ENCODE results near the gene HMG20B.
A peak's percentile ranks its signal among the peaks of the same experiment; 100 is the strongest.

HMG20B gene

GRCh38 chr19:3626473-3627350 is 54.0 kb downstream of the HMG20B start, which contains the start of gene CACTIN:
Gene CACTIN, minus strand, starts transcription at chr19:3626790. Its CDS starts 28 bp downstream, at chr19:3626762.
- peak; percentile 82 for DNase-seq

- DNase-seq: no peak
These were observed 54.6 kb downstream of the HMG20B start for GRCh38 chr19:3627351-3627723.
